Panc1 (cell line): ENCODE measurements around the gene GUCY2F.

ENCODE experiments used
- CTCF ChIP-seq: fragments of 450-650 bp; IDR thresholded peaks from 2 replicates; pipeline ENCODE4 v1.5.1; 2017; ENCODE audit warnings: mild to moderate bottlenecking
- POLR2AphosphoS5 ChIP-seq: IDR thresholded peaks from 2 replicates; pipeline ENCODE4 v1.6.1; 2012; ENCODE audit warnings: mild to moderate bottlenecking, low read depth, low read length, moderate library complexity
- SIN3A ChIP-seq: IDR thresholded peaks from 2 replicates; pipeline ENCODE4 v1.6.1; 2012; ENCODE audit warnings: low read depth, mild to moderate bottlenecking, low read length, moderate library complexity, borderline replicate concordance; ENCODE audit not compliant: insufficient read depth
- TCF7L2 ChIP-seq: IDR thresholded peaks from 2 replicates; pipeline ENCODE4 v1.6.1; 2011; ENCODE audit warnings: mild to moderate bottlenecking, low read depth, low read length, inconsistent platforms

GRCh38 chrX:109345856-109346255 lies 136.0 kb downstream of the GUCY2F start:
- no peak for TF ChIP-seq CTCF
- no peak for TF ChIP-seq SIN3A
- no peak for TF ChIP-seq TCF7L2
- TF ChIP-seq POLR2AphosphoS5: no peak
